ENCODE measurements around the gene NKX2-2.

NKX2-2 gene

GRCh38 chr20:21521596-21522480, 8.0 kb upstream of the NKX2-2 start:
- no peak for DNase-seq (ENCODE audit: low read depth in 2 of 2)

- DNase-seq (ENCODE audit: low read depth in 2 of 2), result no peak
Measured at GRCh38 chr20:21520702-21521595, 7.1 kb upstream of the NKX2-2 start.

- no peak for DNase-seq (ENCODE audit: low read depth in 2 of 2)
Measured at GRCh38 chr20:21519136-21519584, 5.3 kb upstream of the NKX2-2 start.

GRCh38 chr20:21518292-21518991, 4.6 kb upstream of the NKX2-2 start:
- DNase-seq (ENCODE audit: low read depth in 2 of 2), result no peak

GRCh38 chr20:21517566-21518277, 3.9 kb upstream of the NKX2-2 start:
- no peak for DNase-seq (ENCODE audit: low read depth in 2 of 2)

- no peak for DNase-seq (ENCODE audit: low read depth in 2 of 2)
Measured at GRCh38 chr20:21516861-21517565, 3.1 kb upstream of the NKX2-2 start.

GRCh38 chr20:21516180-21516567, 2.3 kb upstream of the NKX2-2 start:
- DNase-seq (ENCODE audit: low read depth in 2 of 2), result no peak

GRCh38 chr20:21515300-21516179, 1.7 kb upstream of the NKX2-2 start:
- DNase-seq (ENCODE audit: low read depth in 2 of 2), result no peak

GRCh38 chr20:21514553-21515251, 838 bp upstream of the NKX2-2 start:
- DNase-seq (ENCODE audit: low read depth in 2 of 2), result no peak

GRCh38 chr20:21513181-21513663, 642 bp downstream of the NKX2-2 start:
- DNase-seq (ENCODE audit: low read depth in 2 of 2), result no peak

- no peak for DNase-seq (ENCODE audit: low read depth in 2 of 2)
Measured at GRCh38 chr20:21512634-21513180, 1.2 kb downstream of the NKX2-2 start.

GRCh38 chr20:21511850-21512633, 1.8 kb downstream of the NKX2-2 start:
- no peak for DNase-seq (ENCODE audit: low read depth in 2 of 2)

- DNase-seq (ENCODE audit: low read depth in 2 of 2), result no peak
Measured at GRCh38 chr20:21511485-21511849, 2.4 kb downstream of the NKX2-2 start.

- DNase-seq (ENCODE audit: low read depth in 2 of 2), result no peak
Measured at GRCh38 chr20:21510414-21511384, 3.2 kb downstream of the NKX2-2 start.

- no peak for DNase-seq (ENCODE audit: low read depth in 2 of 2)
Measured at GRCh38 chr20:21509597-21510371, 4.1 kb downstream of the NKX2-2 start.

GRCh38 chr20:21509079-21509596, 4.7 kb downstream of the NKX2-2 start:
- DNase-seq (ENCODE audit: low read depth in 2 of 2), result no peak

Measured in activated CD4-positive, alpha-beta T cell treated with anti-CD3 and anti-CD28 coated beads for 24 hours (primary cell).